ENCODE data around the gene RIC8B. TPM values are rescaled to one million over a fixed set of nuclear protein-coding genes. Genes with fewer than 3 reads are reported as not detected.
"Not testable (repeated sequence)": the region's sequence is repeated elsewhere in the genome, so short reads cannot be mapped to it uniquely, and the experiment has no call there.

RIC8B gene
- polyA plus RNA-seq, 3 donors: 2.7 to 3.8 (median 2.7) TPM

DNA sequence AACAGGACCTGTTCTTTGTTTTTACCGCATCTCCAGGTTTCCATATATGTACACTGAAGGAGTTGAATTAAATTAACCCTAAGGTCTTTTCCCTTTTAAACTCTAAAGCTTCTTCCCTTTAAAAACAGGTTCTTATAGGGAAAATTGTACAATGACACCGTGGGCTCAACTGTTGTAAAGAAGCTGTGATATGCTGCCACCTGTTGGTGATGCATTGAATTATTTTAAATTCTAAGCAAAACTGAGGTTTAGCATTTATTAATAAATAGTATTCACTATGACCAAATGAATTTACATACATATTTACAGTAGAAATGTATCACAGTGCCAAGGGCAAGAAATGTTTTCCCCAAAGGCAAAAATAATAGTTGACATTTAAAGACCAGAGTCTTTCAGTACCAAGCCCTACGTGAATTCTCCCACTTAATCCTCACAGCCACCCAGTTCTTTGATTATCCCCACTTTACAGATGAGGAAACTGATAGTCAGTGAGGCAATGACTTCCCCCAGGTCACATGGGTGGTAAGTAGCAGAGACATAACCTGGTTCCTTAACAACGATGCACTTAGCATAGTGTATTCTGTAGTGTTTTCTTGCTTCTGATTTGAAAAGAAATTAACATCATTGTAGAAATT, 145.5 kb downstream of the RIC8B start:
- H3K4me3 ChIP-seq (replicated peaks in 1 of 3; ENCODE audit: low read depth in 2 of 3, low read length in 3 of 3): no peak overlapping the region
- H2AFZ ChIP-seq (ENCODE audit: insufficient read depth, low read depth, low read length, poor library complexity, severe bottlenecking): no peak overlapping the region
- peaks cover 96 to 99% (median 97%) of the 10 kb centered on the region in 3 donors for H3K27me3 Mint-ChIP-seq (ENCODE audit: low read depth in 3 of 3)
- H3K4me1 ChIP-seq (ENCODE audit: control insufficient read depth in 1 of 2, insufficient read depth in 2 of 2, low read length in 2 of 2): no peaks in the 10 kb centered on the region
- H3K27ac Mint-ChIP-seq: no peak overlapping the region
- DNase-seq: peak; percentile 20 to 66 (median 42)
- no peaks in the 10 kb centered on the region for H3K4me1 Mint-ChIP-seq
- intact Hi-C loops (cut with micrococcal nuclease): loop anchor here (2.0 to 5.0 kb wide), 2 partner anchors 533 kb away; no protein-coding TSS in a partner anchor
- peaks cover 5 to 49% of the 10 kb centered on the region in 2 donors for H3K9me3 ChIP-seq (replicated peaks in 1 of 2; ENCODE audit: control insufficient read depth in 1 of 2, insufficient read depth in 1 of 2, low read length in 2 of 2)
- H3K27ac ChIP-seq (ENCODE audit: low read depth in 1 of 2, low read length in 2 of 2): no peak overlapping the region
- no peak overlapping the region for H3K4me2 ChIP-seq (replicated peaks; ENCODE audit: extremely low read depth, low read length, poor library complexity, severe bottlenecking)
- H3K4me3 Mint-ChIP-seq: peak overlapping the region in 1 of 2 donors; percentile 70
- H3K36me3 ChIP-seq (replicated peaks in 1 of 2; ENCODE audit: control insufficient read depth in 1 of 2, insufficient read depth in 2 of 2, low read length in 2 of 2): no peaks in the 10 kb centered on the region
- peaks cover 100% of the 10 kb centered on the region in 2 donors for H3K27me3 ChIP-seq (ENCODE audit: control insufficient read depth in 2 of 2, insufficient read depth in 2 of 2, low read length in 2 of 2)
- H3K36me3 Mint-ChIP-seq: peaks cover 3 to 8% of the 10 kb centered on the region in 2 donors
- H3K79me2 ChIP-seq (ENCODE audit: insufficient read depth, low read length): no peaks in the 10 kb centered on the region
- peaks cover 8 to 31% (median 18%) of the 10 kb centered on the region in 7 donors for H3K9me3 Mint-ChIP-seq
- no peak overlapping the region for H3K9ac ChIP-seq (ENCODE audit: insufficient read depth, low read length, poor library complexity, severe bottlenecking)
- no CpG with 5 or more reads among the region's 4 CpGs for WGBS (ENCODE audit: insufficient coverage)
- peaks cover 29% of the 10 kb centered on the region for H4K20me1 ChIP-seq (ENCODE audit: insufficient read depth, low read length)
- TF ChIP-seq, protein P1, sequence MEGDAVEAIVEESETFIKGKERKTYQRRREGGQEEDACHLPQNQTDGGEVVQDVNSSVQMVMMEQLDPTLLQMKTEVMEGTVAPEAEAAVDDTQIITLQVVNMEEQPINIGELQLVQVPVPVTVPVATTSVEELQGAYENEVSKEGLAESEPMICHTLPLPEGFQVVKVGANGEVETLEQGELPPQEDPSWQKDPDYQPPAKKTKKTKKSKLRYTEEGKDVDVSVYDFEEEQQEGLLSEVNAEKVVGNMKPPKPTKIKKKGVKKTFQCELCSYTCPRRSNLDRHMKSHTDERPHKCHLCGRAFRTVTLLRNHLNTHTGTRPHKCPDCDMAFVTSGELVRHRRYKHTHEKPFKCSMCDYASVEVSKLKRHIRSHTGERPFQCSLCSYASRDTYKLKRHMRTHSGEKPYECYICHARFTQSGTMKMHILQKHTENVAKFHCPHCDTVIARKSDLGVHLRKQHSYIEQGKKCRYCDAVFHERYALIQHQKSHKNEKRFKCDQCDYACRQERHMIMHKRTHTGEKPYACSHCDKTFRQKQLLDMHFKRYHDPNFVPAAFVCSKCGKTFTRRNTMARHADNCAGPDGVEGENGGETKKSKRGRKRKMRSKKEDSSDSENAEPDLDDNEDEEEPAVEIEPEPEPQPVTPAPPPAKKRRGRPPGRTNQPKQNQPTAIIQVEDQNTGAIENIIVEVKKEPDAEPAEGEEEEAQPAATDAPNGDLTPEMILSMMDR (IDR thresholded peaks at IDR 0.05): peak; percentile 95

DNA sequence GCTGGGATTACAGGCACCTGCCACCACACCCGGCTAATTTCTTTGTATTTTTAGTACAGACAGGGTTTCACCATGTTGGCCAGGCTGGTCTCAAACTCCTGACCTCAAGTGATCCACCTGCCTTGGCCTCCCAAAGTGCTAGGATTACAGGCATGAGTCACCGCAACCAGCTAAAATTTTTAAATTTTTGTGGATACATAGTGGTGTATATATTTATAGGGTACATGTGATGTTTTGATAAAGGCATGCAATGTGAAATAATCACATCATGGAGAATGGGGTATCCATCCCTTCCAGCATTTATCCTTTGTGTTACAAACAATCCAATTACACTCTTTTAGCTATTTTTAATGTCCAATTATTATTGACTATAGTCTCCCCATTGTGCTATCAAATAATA, 147.5 kb downstream of the RIC8B start:
- not testable (repeated sequence) for H3K79me2 ChIP-seq (ENCODE audit: insufficient read depth, low read length); H3K4me2 ChIP-seq (replicated peaks; ENCODE audit: extremely low read depth, low read length, poor library complexity, severe bottlenecking); H3K4me1 ChIP-seq (ENCODE audit: control insufficient read depth in 1 of 2, insufficient read depth in 2 of 2, low read length in 2 of 2); H3K9ac ChIP-seq (ENCODE audit: insufficient read depth, low read length, poor library complexity, severe bottlenecking); H2AFZ ChIP-seq (ENCODE audit: insufficient read depth, low read depth, low read length, poor library complexity, severe bottlenecking); H3K4me1 Mint-ChIP-seq; H3K4me3 ChIP-seq (replicated peaks in 1 of 3; ENCODE audit: low read depth in 2 of 3, low read length in 3 of 3); H3K36me3 ChIP-seq (replicated peaks in 1 of 2; ENCODE audit: control insufficient read depth in 1 of 2, insufficient read depth in 2 of 2, low read length in 2 of 2); H3K27ac Mint-ChIP-seq; DNase-seq; H3K27ac ChIP-seq (ENCODE audit: low read depth in 1 of 2, low read length in 2 of 2); H3K36me3 Mint-ChIP-seq
- intact Hi-C loops (cut with micrococcal nuclease): loop anchor here in 1 of 2 donors (5.0 kb wide), 1 partner anchor 535 kb away; no protein-coding TSS in a partner anchor
- H3K4me3 Mint-ChIP-seq: peak overlapping the region in 1 of 2 donors; percentile 70
- peaks cover 94 to 99% (median 97%) of the 10 kb centered on the region in 3 donors for H3K27me3 Mint-ChIP-seq (ENCODE audit: low read depth in 3 of 3)
- Histone ChIP-seq H3K9me3 (replicated peaks in 1 of 2; ENCODE audit: control insufficient read depth in 1 of 2, insufficient read depth in 1 of 2, low read length in 2 of 2) (peaks cover 5 to 40% of the 10 kb centered on the region in 2 donors), H4K20me1 (ENCODE audit: insufficient read depth, low read length) (peaks cover 21% of the 10 kb centered on the region), H3K27me3 (ENCODE audit: control insufficient read depth in 2 of 2, insufficient read depth in 2 of 2, low read length in 2 of 2) (peaks cover 100% of the 10 kb centered on the region in 2 donors)
- WGBS (ENCODE audit: insufficient coverage): 100% methylated on average over 2 of the region's 2 CpGs
- peaks cover 8 to 30% (median 20%) of the 10 kb centered on the region in 7 donors for H3K9me3 Mint-ChIP-seq

DNA sequence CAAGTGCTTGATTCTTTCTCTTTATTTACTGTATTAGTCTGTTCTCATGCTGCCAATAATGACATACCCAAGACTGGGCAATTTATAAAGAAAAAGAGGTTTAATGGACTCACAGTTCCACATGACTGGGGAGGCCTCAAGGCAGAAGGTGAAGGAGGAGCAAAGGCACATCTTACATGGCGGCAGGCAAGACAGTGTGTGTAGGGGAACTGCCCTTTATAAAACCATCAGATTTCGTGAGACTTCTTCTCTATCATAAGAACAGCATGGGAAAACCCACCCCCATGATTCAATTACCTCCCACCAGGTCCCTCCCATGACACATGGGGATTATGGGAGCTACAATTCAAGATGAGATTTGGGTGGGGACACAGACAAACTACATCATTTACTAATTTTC, 149.1 kb downstream of the RIC8B start:
- H3K9me3 Mint-ChIP-seq: peaks cover 8 to 30% (median 20%) of the 10 kb centered on the region in 7 donors
- not testable (repeated sequence) for H3K27ac Mint-ChIP-seq

More for the DNA sequence above, 149.1 kb downstream of the RIC8B start:
- peaks cover 95 to 100% (median 96%) of the 10 kb centered on the region in 3 donors for H3K27me3 Mint-ChIP-seq (ENCODE audit: low read depth in 3 of 3)
- not testable (repeated sequence) for H3K9ac ChIP-seq (ENCODE audit: insufficient read depth, low read length, poor library complexity, severe bottlenecking); H3K79me2 ChIP-seq (ENCODE audit: insufficient read depth, low read length); H3K4me1 Mint-ChIP-seq; H3K27ac ChIP-seq (ENCODE audit: low read depth in 1 of 2, low read length in 2 of 2); H3K36me3 ChIP-seq (replicated peaks in 1 of 2; ENCODE audit: control insufficient read depth in 1 of 2, insufficient read depth in 2 of 2, low read length in 2 of 2); H3K4me2 ChIP-seq (replicated peaks; ENCODE audit: extremely low read depth, low read length, poor library complexity, severe bottlenecking); H3K4me3 ChIP-seq (replicated peaks in 1 of 3; ENCODE audit: low read depth in 2 of 3, low read length in 3 of 3); DNase-seq; H3K4me1 ChIP-seq (ENCODE audit: control insufficient read depth in 1 of 2, insufficient read depth in 2 of 2, low read length in 2 of 2); H2AFZ ChIP-seq (ENCODE audit: insufficient read depth, low read depth, low read length, poor library complexity, severe bottlenecking); H3K36me3 Mint-ChIP-seq
- H3K4me3 Mint-ChIP-seq: peak overlapping the region in 1 of 2 donors; percentile 80
- Histone ChIP-seq H3K27me3 (ENCODE audit: control insufficient read depth in 2 of 2, insufficient read depth in 2 of 2, low read length in 2 of 2) (peaks cover 100% of the 10 kb centered on the region in 2 donors), H3K9me3 (replicated peaks in 1 of 2; ENCODE audit: control insufficient read depth in 1 of 2, insufficient read depth in 1 of 2, low read length in 2 of 2) (peaks cover 5 to 44% of the 10 kb centered on the region in 2 donors), H4K20me1 (ENCODE audit: insufficient read depth, low read length) (peaks cover 18% of the 10 kb centered on the region)
- no CpG with 5 or more reads among the region's 2 CpGs for WGBS (ENCODE audit: insufficient coverage)
- intact Hi-C loops (cut with micrococcal nuclease): loop anchor here in 1 of 2 donors (5.0 kb wide), 1 partner anchor 536 kb away; no protein-coding TSS in a partner anchor

Measured in CD14-positive monocyte (primary cell).